ENCODE results near the gene LAGE3. TPM values are rescaled to one million over a fixed set of nuclear protein-coding genes. Genes with fewer than 3 reads are reported as not detected.

The LAGE3 gene
- total RNA-seq, 1 donor from 2014 or later, result 20.0 TPM

DNA sequence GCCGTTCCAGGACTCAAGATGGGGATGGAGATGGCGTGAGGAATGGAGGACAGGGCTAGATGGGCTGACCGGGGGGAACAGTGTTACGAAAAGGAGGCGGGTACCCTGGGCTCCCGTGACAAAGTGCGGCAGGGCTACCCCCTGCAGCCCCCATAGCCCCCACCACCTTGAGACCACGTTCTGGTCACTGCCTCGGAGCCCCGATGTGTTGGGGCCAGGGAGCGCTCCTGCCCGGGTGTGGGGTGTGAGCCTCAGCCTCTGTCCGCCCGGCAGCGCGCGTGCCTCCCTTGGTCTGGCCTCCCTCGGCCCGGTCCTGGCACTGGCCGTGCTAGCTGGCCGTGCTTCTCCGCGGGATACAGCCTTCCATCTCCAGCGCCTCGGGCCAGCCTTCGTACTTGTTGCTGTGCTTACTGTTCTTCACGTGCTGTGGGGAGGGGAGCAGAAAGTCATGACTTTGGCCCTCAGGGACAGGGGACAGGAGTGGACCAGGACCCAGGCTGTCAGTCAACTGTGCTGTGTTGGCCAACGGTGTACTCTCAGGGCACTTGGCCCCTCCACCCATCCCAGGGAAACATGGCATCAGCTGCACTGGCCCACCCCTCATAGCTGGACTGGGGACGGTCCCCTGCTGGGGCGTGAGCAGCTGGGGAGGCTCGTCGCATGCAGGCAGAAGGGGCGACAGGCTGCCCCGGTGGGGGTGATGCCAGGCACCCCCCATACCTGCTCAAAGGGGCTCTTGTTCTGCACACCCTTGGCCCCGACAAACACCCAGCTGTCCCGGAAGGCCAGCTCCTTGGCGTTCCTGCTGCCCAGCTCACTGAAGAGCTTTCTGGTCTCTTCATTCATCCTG, 27.6 kb upstream of the LAGE3 start:
- no peak for FAIRE-seq
- Histone ChIP-seq H3K27me3 (ENCODE audit: insufficient read depth, low read length) (no peaks in the 10 kb centered on the region), H3K4me3 (ENCODE audit: insufficient read depth, low read depth, low read length) (no peak overlapping the region), H3K4me2 (ENCODE audit: low read length) (no peak overlapping the region), H2AFZ (ENCODE audit: low read depth, low read length) (no peak overlapping the region), H3K9me3 (ENCODE audit: insufficient read depth, low read depth, low read length) (no peaks in the 10 kb centered on the region), H3K36me3 (ENCODE audit: insufficient read depth, low read length) (no peaks in the 10 kb centered on the region), H4K20me1 (ENCODE audit: insufficient read depth, low read length) (no peaks in the 10 kb centered on the region), H3K9ac (ENCODE audit: low read length) (no peak overlapping the region), H3K79me2 (ENCODE audit: insufficient read depth, low read length) (no peaks in the 10 kb centered on the region), H3K4me1 (ENCODE audit: insufficient read depth, low read length) (peaks cover 7% of the 10 kb centered on the region), H3K27ac (ENCODE audit: low read depth, low read length) (no peak overlapping the region)
- TF ChIP-seq, protein P1, sequence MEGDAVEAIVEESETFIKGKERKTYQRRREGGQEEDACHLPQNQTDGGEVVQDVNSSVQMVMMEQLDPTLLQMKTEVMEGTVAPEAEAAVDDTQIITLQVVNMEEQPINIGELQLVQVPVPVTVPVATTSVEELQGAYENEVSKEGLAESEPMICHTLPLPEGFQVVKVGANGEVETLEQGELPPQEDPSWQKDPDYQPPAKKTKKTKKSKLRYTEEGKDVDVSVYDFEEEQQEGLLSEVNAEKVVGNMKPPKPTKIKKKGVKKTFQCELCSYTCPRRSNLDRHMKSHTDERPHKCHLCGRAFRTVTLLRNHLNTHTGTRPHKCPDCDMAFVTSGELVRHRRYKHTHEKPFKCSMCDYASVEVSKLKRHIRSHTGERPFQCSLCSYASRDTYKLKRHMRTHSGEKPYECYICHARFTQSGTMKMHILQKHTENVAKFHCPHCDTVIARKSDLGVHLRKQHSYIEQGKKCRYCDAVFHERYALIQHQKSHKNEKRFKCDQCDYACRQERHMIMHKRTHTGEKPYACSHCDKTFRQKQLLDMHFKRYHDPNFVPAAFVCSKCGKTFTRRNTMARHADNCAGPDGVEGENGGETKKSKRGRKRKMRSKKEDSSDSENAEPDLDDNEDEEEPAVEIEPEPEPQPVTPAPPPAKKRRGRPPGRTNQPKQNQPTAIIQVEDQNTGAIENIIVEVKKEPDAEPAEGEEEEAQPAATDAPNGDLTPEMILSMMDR (IDR thresholded peaks at IDR 0.05; ENCODE audit: insufficient read depth, low read depth, low read length), result no peak
- no peak for TF ChIP-seq EZH2 (IDR thresholded peaks at IDR 0.05; ENCODE audit: insufficient read depth, low read length)
- Mint-ChIP-seq H3K4me3 (ENCODE audit: unreplicated experiment) (no peak overlapping the region), H3K9me3 (ENCODE audit: unreplicated experiment) (no peaks in the 10 kb centered on the region), H3K27me3 (ENCODE audit: low read depth, unreplicated experiment) (no peaks in the 10 kb centered on the region), H3K4me1 (ENCODE audit: low read depth, unreplicated experiment) (peaks cover 10% of the 10 kb centered on the region), H3K36me3 (ENCODE audit: low read depth, unreplicated experiment) (peaks cover 4% of the 10 kb centered on the region), H3K27ac (ENCODE audit: unreplicated experiment) (no peak overlapping the region)
- DNase-seq (ENCODE audit: low read depth), result no peak

DNA sequence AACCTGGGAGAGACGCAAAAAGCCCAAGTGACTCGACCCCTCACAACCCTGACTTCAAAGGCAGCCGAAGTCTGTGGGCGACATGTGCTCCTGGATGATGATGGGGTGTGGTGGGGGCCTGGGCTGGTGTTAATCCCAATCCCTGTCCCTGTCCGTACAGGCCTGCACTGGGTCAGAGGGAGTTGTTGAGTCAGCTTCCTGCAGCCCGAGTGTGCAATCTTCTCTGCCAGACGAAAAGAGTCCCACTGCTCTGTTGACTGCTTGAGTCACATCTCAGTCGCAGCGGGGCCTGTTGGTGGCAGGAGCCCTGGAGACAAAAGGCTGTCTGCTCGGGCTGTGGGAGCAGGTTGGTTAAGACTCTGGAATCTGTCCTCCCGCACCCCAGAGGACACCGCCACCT, 26.7 kb upstream of the LAGE3 start:
- Mint-ChIP-seq H3K9me3 (ENCODE audit: unreplicated experiment) (no peaks in the 10 kb centered on the region), H3K4me1 (ENCODE audit: low read depth, unreplicated experiment) (peaks cover 10% of the 10 kb centered on the region), H3K27me3 (ENCODE audit: low read depth, unreplicated experiment) (no peaks in the 10 kb centered on the region), H3K4me3 (ENCODE audit: unreplicated experiment) (no peak overlapping the region), H3K36me3 (ENCODE audit: low read depth, unreplicated experiment) (peaks cover 4% of the 10 kb centered on the region), H3K27ac (ENCODE audit: unreplicated experiment) (peak overlapping the region; percentile 18)
- FAIRE-seq, result no peak
- peak overlapping the region; percentile 33 for H3K27ac ChIP-seq (ENCODE audit: low read depth, low read length)
- H4K20me1 ChIP-seq (ENCODE audit: insufficient read depth, low read length), result no peaks in the 10 kb centered on the region
- H3K36me3 ChIP-seq (ENCODE audit: insufficient read depth, low read length), result no peaks in the 10 kb centered on the region
- peak; percentile 19 for DNase-seq (ENCODE audit: low read depth)
- H3K4me3 ChIP-seq (ENCODE audit: insufficient read depth, low read depth, low read length), result no peak overlapping the region
- no peak overlapping the region for H2AFZ ChIP-seq (ENCODE audit: low read depth, low read length)
- no peak overlapping the region for H3K9ac ChIP-seq (ENCODE audit: low read length)
- TF ChIP-seq, protein P1 (IDR thresholded peaks at IDR 0.05; ENCODE audit: insufficient read depth, low read depth, low read length), result no peak
- H3K27me3 ChIP-seq (ENCODE audit: insufficient read depth, low read length), result no peaks in the 10 kb centered on the region
- H3K79me2 ChIP-seq (ENCODE audit: insufficient read depth, low read length), result no peaks in the 10 kb centered on the region
- no peak overlapping the region for H3K4me2 ChIP-seq (ENCODE audit: low read length)
- H3K9me3 ChIP-seq (ENCODE audit: insufficient read depth, low read depth, low read length), result no peaks in the 10 kb centered on the region
- peaks cover 7% of the 10 kb centered on the region for H3K4me1 ChIP-seq (ENCODE audit: insufficient read depth, low read length)

DNA sequence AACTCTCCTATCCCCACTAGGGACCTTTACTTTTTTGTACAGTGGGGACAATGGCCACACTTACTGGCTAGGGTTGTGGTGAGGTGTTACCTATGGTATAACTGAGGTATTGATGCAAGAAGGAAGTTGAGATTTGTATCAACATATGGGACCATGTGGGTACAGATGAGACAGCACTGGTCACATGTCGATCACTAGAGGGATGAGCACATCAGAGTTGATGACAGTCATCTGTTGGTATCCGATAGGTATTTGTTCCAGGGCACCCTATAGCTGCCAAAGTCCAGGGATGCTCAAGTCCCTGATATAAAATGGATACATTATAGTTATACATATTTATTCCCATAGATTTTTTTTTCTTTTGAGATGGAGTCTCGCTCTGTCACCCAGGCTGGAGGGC, 23.9 kb upstream of the LAGE3 start:
- Mint-ChIP-seq H3K4me3 (ENCODE audit: unreplicated experiment) (no peak overlapping the region), H3K27me3 (ENCODE audit: low read depth, unreplicated experiment) (no peaks in the 10 kb centered on the region), H3K27ac (ENCODE audit: unreplicated experiment) (no peak overlapping the region), H3K9me3 (ENCODE audit: unreplicated experiment) (no peaks in the 10 kb centered on the region), H3K36me3 (ENCODE audit: low read depth, unreplicated experiment) (no peaks in the 10 kb centered on the region), H3K4me1 (ENCODE audit: low read depth, unreplicated experiment) (peaks cover 10% of the 10 kb centered on the region)
- FAIRE-seq (peak; percentile 92), DNase-seq (ENCODE audit: low read depth) (no peak)
- H3K79me2 ChIP-seq (ENCODE audit: insufficient read depth, low read length), result no peaks in the 10 kb centered on the region
- H3K27ac ChIP-seq (ENCODE audit: low read depth, low read length), result no peak overlapping the region
- no peaks in the 10 kb centered on the region for H3K36me3 ChIP-seq (ENCODE audit: insufficient read depth, low read length)
- no peak overlapping the region for H3K4me2 ChIP-seq (ENCODE audit: low read length)
- H3K27me3 ChIP-seq (ENCODE audit: insufficient read depth, low read length), result no peaks in the 10 kb centered on the region
- H4K20me1 ChIP-seq (ENCODE audit: insufficient read depth, low read length), result no peaks in the 10 kb centered on the region
- H3K9ac ChIP-seq (ENCODE audit: low read length), result no peak overlapping the region
- H3K4me1 ChIP-seq (ENCODE audit: insufficient read depth, low read length), result peaks cover 7% of the 10 kb centered on the region
- H3K4me3 ChIP-seq (ENCODE audit: insufficient read depth, low read depth, low read length), result no peak overlapping the region
- TF ChIP-seq EZH2 (IDR thresholded peaks at IDR 0.05; ENCODE audit: insufficient read depth, low read length), result no peak
- TF ChIP-seq, protein P1 (IDR thresholded peaks at IDR 0.05; ENCODE audit: insufficient read depth, low read depth, low read length), result no peak
- no peak overlapping the region for H2AFZ ChIP-seq (ENCODE audit: low read depth, low read length)
- H3K9me3 ChIP-seq (ENCODE audit: insufficient read depth, low read depth, low read length), result no peaks in the 10 kb centered on the region
